TTC549 (cell line): Measurements from ENCODE around the gene MFAP2.

Experiments used
- FAIRE-seq: peaks from 2 replicates; lab custom pipeline; 2012; peaks lifted over from hg19 to GRCh38; lab: Jason Lieb, UNC

Gene MFAP2

DNA sequence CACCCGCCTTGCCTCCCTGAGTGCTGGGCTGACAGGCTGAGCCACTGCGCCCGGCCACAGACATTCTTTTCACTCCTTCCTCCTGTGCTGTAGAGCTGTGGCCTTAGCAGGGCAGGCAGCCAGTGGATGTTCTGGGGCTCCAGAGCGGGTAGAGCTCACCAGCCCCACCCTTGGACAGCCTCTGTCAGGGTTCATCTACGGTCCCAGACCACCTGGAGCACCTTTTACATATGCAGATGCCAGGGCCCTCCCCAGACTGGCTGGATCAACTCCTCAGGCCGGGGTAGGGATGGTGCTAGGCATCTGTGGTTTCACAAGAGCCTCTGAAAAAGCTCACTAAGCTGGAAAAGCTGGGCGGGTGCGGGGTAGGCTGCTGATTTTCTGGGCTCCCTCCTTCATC lies 26.7 kb upstream of the MFAP2 start:
- no peak for FAIRE-seq

DNA sequence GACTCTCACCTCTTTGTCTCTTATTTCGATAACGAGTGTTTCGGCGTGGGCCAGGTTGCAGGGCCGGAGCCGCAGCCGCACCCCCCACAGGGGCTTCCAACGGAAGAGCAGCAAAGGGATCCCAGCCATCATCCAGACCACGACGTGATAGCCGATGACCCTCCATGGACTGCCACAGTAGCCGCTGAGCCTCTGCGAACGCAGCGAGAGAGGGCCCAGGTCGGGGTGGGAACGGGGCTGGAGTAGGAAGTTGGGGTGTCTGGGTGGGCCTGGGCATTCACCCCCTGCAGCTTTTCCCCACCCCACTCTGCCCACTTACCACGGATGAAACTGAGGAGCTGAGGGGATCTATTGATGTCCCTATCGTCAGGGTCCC lies 24.9 kb upstream of the MFAP2 start:
- FAIRE-seq, result no peak

DNA sequence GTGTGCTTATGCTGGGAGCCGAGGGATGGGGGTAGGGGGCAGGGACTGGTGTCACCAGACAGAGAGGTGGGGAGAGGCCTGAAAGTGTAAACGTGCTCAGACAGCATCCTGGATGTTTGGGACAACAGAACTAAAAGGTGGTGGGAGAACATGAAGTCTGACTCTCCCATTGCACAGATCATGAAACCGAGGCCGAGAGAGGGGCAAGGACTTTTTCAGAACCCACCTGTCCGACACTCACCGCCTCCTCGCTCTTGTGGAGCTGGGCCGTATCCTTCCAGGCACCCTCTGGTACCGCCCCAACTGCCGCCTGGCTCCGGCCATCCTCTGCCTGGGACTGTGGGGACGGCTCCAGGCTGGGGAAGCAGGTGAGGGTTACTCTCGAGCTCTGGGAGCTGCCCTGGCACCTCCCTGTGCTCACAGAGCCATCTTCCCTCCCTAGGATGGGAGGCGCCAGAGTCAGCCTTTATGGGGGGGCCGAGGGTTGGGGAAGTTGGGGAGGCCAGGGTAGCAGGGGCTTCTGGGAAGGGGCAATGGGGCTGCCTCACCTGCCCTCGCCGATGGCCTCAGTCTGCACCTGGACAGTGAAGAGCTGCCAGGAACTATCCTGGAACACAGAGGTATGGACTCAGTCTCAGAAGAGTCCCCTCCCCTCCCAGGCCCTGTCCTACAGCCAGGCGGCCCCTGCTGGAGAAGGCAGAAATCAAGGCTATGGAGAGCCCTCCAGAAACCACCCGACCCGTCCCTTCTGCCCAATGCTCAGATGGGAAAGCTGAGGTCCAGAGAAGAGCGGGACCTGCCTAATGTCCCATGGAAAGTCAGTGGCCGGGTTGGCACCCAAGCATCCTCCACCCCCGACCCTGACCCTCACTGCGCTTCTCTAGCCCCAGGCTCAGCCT lies 24.3 kb upstream of the MFAP2 start:
- no peak for FAIRE-seq

DNA sequence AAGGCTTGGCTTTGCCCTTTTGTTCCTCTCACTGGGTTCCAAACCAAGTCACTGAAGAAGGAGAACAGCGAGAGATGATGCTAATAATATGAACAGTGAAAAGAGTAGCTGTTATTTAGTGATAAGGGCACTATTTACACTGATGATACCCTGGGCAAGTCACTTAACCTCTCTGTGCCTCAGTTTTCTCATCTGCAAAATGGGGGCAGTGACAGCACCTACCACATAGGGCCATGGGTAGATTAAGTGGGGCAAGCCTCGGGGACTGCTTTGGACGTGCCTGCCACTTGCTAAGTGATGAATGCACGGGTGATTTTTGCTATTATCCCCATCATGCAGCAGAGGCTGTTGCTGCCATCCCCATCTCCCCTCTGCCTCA lies 22.1 kb upstream of the MFAP2 start:
- no peak for FAIRE-seq

DNA sequence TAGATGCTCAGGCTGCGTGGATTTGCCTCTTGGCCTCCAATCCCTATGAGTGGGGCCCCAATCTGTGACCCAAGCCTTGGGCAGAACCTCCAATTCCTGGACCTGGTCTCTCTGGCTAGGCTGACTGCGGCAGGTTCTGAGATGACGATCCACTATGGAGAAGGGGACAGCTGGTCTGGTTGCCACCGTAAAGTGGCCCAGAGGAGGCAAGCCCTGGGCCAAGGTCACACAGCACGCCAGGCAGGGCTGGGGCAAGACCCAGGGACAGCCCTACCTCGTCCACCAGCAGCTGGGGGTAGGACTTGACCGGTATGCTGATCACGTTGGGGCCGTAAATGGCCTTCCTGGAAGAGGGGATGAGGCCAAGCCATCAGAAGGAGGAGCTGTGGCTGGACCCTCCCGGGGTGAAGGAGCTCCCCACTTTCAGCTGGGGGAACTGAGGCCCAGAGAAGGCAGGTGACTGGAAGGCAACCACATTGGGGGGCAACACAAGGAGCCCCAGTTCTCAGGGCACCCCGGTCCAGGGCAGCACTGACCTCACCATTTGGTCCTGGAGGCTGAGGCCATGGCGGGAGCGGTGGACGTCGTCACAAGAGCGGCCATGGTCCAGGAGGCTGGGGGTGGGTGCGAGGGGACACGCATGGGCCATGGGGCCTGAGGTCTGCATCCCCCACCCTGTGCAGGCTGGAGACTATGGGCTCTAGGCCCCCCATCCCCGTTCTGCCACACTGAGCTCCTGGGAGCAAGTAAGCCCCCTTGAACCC lies 21.5 kb upstream of the MFAP2 start:
- FAIRE-seq, result no peak

DNA sequence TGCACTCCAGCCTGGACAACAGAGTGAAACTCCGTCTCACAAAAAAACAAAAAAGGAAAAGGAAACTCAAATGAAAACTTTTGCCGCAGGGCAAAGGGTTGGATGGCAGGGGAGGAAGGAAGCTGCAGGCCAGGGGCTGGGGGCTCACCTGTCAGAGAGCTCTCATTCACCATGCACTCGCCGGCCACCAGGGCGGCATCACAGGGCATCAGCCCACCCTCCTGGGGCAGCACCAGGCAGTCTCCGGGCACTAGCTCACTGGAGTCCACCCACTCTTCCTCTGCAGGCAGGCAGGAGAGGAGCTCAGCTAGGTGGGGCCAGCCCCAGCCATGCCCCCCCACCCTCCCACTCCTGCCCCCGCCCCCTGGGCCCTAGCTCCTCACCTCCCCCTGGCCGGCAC lies 19.4 kb upstream of the MFAP2 start:
- FAIRE-seq, result no peak

DNA sequence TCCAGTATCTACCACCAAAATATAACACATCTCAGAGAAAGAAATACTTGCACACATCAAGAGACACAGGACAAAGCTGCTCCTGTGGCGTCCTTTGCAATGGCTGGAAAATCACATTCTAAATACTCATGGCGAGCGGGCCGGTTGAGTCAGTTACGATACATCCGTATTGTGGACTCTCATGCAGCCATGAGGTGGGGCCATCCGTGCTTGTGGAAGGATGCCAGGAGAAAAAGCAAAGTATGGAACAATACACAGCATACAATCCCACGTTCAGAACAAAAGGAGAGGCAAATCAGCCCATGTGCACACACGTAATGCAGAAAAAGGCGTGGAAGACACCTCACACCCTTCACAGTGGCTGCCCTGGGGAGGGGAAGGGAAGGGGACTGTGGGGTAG lies 18.2 kb upstream of the MFAP2 start:
- no peak for FAIRE-seq

DNA sequence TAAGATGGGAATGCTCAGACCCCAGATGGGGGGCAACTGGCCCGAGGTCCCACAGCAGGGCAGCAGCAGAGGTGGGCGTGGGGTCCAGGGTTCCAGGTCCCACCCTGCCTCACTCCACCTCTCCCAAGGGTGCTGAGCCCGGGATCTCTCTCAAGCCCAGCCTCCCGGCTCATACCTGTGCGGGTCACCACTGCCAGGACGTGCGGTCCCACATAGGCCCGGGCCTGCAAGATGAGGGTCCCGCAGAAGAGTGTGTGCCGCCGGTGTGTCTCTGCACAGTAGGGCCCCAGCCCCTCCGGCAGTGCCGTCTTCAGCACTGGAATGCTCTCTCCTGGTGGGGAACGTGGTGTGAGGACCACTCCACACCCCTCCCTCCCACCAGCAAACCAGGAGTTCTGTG lies 16.4 kb upstream of the MFAP2 start:
- no peak for FAIRE-seq

DNA sequence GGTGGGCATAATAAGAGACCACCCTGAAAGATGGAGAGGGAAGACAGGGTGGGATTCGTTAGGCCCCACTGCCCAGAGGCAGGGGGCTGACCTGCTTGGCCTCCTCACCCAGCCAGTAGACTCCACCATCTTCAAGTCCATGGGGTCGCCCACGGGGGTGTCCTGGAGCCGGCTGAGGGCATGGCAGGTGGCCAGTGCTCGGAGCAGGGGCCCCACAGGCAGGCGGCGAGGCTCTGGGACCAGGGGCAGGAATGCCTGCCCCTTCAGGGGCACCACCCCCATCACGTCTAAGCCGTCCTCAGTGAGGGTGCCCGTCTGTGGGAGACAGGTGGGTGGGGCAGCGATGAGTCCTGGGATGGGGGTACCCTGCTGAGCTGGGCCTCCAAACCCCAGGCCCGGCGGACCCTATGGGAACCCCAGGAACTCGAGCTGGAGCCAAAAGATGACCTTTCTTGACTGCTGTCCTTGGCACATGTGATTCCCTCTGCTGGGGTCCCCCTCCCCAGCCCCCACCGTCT lies 13.2 kb upstream of the MFAP2 start:
- FAIRE-seq, result no peak

DNA sequence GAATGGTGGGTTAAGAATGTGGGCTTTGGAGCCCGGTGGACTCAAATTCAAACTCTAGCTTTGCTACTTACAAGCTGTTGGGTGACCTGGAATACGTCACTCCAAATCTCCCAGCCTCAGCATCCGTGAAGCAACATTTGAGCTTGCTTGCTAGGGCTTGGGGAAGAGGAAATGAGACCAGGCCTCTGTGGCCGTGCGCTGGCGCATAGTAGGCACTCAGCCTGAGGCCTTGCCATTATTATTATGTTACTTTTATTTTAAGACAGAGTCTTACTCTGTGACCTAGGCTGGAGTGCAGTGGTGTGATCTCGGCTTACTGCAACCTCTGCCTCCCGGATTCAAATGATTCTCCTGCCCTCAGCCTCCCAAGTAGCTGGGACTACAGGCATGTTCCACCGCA lies 12.3 kb upstream of the MFAP2 start:
- no peak for FAIRE-seq

DNA sequence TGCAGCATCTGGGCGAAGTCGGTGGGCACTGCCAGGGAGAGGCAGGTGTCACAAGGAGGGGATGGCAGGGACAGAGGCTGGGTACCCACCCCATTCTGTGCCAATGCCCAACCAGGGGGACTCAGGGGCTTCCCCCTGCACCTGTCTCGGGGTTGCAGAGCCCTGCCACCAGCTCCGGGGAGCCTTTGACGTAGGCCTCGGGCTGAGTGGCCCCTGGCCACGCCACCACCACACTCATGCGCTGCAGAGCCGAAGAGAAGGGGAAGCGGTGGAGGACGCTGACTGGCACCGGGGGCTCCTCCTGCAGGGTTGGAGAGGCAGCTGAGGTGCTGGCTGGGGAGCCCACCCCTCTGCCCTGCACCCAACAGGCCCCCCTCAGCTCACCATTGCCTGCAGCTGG lies 11.7 kb upstream of the MFAP2 start:
- FAIRE-seq, result no peak

DNA sequence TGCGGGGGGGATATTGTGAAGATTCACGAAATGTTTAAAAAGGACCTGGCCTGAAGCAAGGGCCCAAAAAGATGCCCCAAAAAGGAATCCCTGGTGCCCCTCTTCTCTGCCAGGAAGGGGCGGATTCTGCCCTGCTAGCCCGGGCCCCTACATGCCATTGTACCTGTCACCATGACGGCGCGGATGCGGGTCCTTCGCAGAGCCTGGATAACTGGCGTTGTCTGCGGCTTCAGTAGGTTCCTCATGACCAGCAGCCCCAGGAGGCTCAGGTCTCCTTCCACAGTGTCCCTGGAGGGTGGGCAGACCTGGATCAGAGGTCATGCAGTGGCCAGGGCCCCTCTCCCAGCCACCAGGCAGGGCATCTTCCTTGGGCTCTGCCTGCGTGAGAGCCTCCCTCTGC lies 11.2 kb upstream of the MFAP2 start:
- FAIRE-seq, result no peak

DNA sequence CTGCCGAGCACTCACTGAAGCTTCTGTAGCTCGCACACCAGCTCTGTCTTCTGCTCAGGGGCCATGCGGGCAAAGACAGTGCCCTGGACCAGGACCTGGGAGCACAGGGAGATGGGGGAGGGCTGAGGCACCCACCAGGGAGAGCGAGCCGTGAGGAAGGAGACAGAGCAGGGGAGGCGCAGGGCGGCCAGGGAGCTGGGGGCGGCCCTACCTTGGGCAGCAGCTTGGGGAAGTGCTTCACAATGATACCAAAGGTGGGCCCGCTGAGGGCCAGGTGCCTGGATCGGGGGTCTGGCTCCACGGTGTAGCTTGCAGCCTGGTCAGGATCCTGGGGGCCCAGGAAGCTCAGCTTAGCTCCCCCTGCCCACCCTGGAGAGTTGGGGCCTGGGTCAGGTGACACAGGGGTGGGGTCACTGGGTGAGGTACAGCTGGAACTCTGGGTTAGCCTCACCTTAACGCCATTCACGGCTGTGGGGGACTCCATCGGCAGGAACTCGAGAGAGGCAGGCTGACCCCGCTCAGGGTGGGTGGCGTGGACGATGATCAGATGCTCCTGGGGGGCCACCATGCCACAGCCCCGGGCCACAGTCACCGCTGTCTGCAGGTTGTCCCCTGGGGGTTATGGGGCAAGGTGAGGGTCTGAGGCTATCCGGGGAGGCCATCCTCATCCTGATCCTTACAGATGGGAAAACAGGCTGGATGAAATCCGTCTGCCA lies 9.4 kb upstream of the MFAP2 start:
- FAIRE-seq, result no peak

DNA sequence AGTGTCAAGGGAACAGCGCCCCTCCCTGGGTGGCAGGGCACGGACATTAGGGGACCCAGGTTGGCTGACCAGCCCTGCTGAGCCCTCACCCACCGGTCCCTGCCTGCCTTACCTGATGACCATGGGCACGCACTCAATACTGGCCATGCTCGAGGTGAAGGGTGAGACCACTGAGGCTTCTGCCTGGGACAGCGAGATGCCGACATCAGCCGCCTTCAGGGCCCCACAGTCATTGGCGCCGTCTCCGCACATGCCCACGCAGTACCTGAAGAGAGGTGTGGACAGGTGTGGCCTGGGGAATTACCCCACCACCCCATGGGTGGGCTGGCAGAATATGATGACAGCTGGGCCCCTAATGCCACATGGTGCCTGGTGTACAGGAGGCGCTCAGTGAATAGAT lies 7.8 kb upstream of the MFAP2 start:
- no peak for FAIRE-seq

DNA sequence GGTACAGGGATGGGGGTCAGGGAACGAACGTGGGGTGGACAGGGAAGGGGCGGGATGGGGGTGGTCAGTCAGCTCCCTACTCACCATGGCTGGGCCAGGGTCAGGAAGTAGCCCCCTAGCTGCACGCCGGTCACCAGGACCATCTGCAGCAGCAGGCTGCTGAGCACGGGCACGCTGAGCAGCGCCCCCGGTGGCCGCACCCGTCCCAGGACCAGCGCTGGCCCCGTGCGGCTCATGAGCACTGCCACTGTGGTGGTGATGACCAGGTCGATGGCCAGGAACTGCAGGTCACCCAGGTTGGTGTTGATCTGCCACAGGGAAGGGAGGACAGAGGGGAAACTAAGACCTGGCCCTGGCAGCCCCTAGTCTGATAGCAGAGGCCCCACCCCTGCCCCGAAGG lies 6.5 kb upstream of the MFAP2 start:
- no peak for FAIRE-seq

DNA sequence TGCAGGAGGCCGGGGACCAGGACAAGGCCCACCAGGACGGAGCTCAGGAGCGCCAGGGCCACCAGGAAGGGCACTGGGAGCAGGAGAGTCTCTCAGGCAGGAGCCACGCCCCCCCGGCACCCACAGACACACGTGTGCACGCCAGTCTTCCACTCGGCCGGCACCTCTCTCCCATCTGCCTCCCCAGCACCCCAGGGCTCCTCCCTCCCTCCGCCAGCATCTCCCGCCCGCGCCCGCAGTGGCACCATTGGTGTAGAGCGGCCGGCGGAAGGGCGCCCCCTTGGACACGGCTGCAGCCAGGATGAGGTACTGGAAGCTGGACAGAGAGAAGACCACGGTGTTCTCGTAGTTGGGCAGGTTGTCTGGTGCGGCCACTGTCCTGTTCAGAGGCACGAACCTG lies 6.1 kb upstream of the MFAP2 start:
- no peak for FAIRE-seq

DNA sequence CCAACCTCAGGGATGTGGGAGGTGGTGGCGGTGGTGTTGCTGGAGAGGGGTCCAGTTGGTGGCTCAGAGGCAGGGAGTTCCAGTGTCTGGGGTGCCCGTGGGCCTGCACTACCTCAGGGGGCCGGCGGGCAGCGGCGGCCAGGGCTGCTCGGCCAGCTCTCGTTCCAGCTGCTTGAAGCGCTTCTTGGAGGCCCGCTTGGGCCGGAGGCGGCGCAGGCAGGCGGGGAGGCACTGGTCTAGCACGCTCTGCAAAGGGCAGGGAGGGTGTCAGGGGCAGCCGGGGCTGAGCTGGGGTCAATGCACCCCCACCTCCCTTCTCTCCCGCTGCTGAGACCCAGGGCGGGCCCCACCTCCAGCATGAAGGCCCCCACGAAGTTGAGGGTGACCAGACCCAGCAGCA lies 5.7 kb upstream of the MFAP2 start:
- no peak for FAIRE-seq

DNA sequence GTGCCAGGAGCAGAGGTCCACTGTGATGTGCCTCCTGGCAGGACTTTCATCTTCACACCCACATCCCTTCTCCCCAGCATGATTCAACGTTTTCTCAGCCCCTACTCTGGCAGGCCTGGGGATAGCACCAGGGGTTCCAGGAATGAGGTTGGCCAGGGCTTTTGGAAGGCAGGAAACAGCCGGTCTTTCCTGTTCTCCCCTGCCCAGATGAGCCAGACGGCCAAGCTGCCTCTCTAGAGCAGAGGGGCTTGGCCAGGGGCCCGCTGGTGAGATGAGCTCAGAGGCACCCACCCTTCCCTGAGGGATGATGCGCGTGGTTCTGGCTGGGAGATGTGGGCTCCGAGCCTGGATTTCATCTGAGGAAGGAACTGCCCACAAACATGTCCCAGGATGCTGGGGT lies 4.3 kb upstream of the MFAP2 start:
- FAIRE-seq, result no peak

DNA sequence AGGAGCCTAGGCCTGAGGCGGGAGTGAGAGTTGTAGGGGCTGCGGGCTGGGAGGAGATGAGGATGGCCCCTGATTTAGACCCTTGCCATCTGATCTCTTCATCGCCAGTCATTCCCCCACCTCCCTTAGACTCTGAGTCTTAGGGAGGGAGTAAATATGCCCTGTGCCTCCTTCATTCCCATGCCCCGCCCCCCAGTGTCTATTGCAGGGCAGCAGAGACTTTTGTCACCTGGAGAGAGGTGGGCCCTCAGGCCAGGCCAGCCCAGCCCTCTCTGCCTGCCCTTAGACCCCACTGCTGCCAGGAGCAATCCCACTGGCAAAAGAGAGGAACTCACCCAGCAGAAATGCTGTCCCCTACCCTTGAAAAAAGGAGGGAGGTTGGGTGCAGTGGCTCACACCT lies 3.2 kb upstream of the MFAP2 start:
- no peak for FAIRE-seq

DNA sequence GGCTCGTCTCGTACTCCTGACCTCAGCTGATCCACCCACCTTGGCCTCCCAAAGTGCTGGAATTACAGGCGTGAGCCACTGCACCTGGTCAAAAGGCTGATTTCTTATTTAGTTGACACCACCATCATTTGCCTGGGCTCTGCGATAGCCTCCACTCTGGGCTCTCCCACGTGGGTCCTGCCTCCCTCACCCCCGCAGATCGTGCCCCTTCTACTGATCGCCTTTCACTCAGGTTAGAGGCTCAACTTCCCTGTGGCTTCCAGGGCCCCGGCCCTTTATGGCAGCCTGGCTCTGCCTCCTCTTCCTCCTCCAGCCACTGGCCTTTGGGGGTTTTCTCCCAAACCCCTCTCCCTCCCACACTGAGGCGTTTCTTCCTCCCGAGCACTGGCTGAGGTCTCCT lies 2.5 kb upstream of the MFAP2 start:
- no peak for FAIRE-seq

DNA sequence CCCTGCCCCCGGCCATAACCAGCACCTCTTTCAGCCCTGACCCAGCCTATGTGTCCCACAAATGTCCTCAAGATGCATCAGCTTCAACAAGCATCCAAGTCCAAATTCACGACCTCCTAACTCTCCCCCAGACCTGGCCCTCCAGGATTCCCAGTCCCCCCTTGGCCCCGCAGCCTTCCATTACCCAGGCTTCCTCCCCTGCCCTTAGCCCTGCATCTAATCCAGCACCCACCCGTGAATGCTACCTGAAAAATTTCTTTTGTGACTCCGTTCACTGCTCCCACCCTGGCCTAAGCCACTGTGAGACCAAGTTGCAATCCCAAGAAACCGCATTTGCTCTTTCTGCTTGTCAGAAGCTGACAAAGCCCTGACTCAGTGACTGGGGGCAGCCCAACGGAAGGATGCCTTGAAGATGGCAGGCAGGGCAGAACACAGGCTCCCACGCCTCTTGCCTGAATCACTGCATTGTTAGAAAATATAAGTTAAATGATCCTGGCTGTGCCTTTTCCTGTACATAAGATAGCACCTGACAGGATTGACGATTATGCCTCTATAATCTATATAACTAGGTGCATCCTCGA lies 939 bp upstream of the MFAP2 start:
- no peak for FAIRE-seq

DNA sequence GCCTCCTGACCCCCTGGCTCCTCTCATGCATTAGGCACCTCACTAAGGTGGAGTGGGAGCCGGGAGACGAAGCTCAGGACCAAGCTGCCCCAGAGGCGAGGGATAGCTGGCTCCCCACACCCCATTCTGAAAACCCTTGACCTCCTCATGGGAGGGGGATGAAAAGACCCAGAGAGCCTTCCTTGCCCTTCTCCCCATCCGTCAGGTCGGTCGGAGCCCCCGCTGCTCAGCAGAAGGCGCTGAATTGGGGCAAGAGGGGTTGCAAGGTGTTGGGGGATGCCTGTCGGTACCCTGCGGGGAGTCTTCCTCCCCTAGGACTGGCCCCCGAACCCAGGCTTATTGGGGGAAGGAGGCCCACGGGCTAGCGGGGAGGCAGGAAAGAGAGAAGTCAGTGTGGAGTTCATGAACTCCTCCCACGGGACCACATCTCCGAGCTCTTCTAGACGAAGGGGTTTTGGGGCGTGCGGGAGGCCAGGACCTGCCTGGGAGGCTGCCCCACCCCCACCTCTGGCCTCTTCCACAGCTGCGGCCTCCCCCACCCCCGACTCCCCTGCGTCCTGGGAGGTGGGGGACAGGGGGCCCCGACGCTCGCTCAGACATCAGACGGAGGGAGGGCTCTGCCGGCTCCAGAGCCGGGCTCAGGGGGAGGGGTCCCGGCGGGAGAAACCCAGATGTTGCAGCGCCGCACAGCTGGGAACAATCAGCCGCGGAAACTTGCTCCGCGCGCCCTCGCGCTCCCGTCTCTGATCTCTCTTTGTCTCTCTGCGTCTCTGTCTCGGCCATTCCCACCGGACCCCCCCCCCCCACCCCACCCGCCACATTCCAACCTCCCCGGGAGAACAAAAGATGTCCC lies 719 bp downstream of the MFAP2 start:
- FAIRE-seq, result no peak
